HG03060 (cell line): ENCODE results near the gene SIL1.
"Not testable (repeated sequence)": the region's sequence is repeated elsewhere in the genome, so short reads cannot be mapped to it uniquely, and the experiment has no call there.

Experiments used
- ATAC-seq: cut with Tn5 transposase; IDR thresholded peaks from one replicate; pipeline ENCODE4 v1.9.1; 2021; ENCODE audit warnings: low read depth, moderate number of reproducible peaks; ENCODE audit not compliant: unreplicated experiment

Gene SIL1

GRCh38 chr5:139043157-139043905 lies 154.8 kb downstream of the SIL1 start:
- ATAC-seq, result no peak

DNA sequence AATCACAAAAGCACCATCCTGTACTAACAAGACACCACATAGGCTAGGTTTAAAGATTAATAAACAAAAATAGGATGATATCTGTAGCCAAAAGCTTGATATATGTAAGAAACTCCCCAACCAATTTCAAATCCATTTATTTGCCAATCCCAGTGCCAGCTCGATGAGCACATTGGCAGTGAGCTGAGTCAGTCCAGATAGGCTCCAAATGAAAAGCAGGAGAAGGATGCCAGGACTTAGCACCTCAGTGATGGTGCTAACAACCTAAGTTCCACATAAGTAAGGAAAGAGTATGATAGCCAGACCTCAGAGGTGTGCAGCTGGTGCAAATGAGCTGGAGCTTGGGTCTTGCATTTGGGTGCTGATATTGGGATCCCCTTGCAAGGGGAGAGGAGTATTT lies 158.1 kb downstream of the SIL1 start:
- ATAC-seq, result no peak

- no peak for ATAC-seq
Measured at GRCh38 chr5:139038613-139039305, 159.4 kb downstream of the SIL1 start.

DNA sequence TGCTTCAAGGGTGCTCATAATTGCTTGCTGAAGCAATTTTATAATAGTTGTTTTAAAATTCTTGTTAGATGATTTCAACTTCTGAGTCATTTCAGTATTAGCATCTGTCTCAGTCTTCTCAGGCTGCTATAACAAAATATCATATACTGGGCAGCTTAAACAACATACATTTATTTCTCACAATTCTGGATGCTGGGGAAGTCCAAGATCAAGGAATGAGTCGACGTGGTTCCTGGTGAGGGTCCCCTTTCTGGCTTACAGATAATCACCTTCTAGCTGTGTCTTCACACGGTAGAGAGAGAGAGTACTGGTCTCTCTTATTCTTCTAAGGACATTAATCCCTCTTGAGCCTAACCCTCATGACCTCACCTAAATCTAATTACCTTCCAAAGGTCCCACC lies 160.4 kb downstream of the SIL1 start:
- no peak for ATAC-seq

DNA sequence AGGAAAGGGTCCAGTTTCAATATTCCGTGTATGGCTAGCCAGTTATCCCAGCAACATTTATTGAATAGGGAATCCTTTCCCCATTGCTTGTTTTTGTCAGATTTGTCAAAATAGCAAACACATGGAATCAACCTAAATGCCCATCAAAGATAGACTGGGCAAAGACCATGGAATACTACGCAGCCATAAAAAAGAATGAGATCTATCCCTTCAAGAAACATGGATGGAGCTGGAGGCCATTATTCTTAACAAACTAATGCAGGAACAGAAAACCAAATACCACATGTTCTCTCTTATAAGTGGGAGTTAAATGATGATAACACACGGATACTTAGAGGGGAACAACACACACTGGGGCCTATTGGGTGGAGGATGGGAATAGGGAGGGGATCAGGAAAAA lies 161.8 kb downstream of the SIL1 start:
- ATAC-seq, result not testable (repeated sequence)

- no peak for ATAC-seq
Measured at GRCh38 chr5:139027150-139027549, 171.0 kb downstream of the SIL1 start.

DNA sequence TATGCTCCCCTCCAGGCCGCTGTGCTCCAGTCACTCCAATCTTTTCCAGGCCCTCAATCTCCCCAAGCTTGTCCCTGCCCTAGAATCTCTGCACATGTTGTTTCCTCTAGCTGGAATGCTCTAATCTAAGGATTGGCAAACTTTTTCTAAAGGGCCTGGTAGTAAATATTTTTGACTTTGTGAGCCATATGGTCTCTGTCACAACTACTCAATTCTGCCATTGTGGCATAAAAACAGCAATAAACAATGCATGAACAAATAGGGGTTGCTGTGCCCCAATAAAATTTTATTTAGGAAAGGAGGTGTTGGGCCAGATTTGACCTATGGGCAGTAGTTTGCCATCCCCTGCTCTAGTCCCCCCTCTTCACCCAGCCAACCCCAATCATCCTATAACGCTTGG lies 172.5 kb downstream of the SIL1 start:
- no peak for ATAC-seq

DNA sequence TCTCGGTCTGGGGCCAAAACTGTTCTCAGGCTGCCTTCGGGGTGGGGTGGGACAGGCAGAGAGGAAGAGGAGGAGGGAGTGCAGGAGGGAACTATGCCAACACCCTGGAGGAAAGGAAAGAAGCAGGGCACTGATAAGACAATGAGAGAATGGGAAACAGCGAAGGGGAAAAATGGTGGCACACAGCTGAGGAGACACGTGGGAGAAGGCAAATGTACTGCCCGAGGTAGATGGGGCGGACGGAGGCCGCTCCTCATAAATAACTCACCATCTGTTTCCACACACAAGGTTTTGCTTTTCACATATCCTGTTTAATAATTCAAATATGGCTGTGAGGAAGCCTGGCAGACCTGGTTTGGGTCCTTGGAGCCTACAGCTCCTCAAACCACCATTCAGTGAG lies 174.9 kb downstream of the SIL1 start:
- ATAC-seq, result no peak

DNA sequence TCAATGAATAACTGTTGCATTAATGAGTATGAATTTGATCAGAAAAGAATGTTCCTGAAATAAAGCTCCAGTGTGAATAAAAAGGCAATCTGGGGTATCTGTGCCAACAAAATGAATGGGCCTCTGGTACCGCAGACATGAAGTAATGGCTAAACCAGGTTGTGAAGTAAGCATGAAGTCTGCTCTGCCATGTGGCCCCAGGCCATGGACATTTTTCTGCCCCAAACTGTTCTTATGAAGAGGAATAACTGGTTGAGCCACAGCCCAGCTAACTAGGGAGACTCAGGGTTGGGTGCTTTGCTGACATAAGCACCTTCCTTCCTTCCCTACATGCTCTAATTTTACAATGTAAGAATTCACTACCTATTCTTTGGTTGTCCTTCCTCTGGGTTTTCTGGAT lies 175.6 kb downstream of the SIL1 start:
- no peak for ATAC-seq

DNA sequence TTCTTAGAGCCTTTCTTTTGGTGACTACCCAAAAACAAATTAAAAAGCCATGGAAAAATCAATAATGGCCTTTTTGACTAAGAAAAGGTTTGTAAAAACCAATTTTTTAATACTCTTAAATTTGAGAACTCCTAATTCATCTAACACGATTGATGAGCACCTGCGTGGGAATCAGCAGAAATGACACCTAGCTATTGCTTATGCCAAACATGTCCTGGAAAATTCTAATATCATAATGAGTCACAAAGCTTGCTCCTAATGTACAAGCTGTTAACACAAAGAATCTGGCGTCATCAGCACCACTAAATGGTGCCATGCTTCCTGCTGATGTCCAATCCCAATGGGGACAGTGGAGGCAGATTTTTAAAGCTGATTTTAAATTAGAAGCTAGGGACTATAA lies 176.8 kb downstream of the SIL1 start:
- no peak for ATAC-seq

GRCh38 chr5:139019880-139020279 lies 178.3 kb downstream of the SIL1 start:
- no peak for ATAC-seq

DNA sequence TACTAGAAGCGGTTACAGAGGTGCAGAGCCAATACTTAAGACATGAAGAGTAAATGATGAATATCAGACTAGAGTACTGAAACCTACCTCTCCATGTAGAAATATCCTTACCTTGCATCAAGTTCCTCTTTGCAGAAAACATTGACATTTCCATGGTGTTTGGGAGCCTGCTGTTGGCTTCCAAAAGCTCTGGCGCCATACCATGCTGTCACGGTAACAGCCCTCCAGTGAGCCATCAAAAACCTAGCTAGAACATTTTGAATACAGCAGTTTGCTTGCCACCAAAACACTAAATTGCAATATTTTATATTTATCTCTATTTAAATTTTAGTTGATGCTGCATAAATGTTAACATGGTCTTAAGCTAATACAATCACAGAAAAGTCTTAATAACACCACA lies 179.0 kb downstream of the SIL1 start:
- no peak for ATAC-seq

DNA sequence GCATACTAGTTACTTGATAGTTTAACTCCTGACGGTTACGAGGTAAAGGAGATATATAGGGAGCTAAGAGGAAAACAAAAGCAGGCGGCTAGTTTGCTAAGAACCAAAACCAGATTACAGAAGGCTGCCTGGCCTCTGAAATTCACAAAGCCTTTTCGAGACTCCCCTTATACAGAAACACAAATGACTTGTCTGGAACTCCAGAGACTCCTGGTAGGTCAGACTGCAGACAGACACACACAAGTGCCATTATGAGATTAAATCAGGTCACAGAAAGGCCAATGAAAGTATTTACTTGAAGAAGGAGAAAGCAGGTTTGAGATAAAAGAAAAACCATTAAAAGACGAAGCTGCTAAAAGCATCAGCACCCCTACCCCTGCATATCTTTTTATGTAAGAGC lies 180.5 kb downstream of the SIL1 start:
- no peak for ATAC-seq

DNA sequence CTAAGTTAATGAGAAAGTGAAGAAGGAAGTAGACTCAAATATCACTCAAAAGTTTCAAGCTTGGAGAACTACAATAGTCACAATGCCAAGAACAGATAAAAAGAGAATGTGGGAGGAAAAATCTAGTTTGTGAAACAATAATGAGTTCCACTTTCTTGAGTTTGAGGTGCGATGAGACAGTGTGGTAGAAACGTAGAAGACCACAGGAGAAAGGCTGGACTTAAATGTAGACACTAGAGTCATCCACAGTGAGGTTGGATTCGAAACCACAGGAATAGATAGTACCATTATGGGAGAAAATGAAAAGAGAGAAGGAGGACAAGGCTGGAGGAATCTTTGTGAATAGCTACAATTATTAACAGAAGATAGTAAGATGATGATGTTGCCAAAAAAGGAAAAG lies 182.0 kb downstream of the SIL1 start:
- no peak for ATAC-seq

GRCh38 chr5:139014726-139015125 lies 183.4 kb downstream of the SIL1 start:
- ATAC-seq, result no peak

DNA sequence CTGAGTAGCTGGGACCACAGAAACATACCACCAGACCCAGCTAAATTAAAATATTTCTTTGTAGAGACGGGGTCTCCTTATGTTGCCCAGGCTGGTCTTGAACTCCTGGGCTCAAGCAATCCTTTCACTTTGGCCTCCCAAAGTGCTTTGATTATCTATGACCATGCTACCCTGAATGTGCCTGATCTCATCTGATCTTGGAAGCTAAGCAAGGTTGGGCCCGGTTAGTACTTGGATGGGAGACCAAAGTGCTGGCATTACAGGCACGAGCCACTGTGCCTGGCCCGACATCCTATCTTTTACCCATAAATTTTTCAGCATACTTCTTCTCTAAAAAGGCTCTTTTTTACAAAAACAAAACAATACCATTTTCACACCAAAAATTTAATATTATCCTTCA lies 186.0 kb downstream of the SIL1 start:
- ATAC-seq, result no peak

DNA sequence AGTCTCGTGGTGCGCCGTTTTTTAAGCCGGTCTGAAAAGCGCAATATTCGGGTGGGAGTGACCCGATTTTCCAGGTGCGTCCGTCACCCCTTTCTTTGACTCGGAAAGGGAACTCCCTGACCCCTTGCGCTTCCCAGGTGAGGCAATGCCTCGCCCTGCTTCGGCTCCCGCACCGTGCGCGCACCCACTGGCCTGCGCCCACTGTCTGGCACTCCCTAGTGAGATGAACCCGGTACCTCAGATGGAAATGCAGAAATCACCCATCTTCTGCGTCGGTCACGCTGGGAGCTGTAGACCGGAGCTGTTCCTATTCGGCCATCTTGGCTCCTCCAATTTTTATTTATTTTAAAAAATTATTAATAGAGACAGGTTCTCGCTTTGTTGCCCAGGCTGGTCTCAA lies 187.0 kb downstream of the SIL1 start:
- ATAC-seq, result not testable (repeated sequence)

- ATAC-seq, result no peak
Measured at GRCh38 chr5:139004374-139005307, 193.5 kb downstream of the SIL1 start.

DNA sequence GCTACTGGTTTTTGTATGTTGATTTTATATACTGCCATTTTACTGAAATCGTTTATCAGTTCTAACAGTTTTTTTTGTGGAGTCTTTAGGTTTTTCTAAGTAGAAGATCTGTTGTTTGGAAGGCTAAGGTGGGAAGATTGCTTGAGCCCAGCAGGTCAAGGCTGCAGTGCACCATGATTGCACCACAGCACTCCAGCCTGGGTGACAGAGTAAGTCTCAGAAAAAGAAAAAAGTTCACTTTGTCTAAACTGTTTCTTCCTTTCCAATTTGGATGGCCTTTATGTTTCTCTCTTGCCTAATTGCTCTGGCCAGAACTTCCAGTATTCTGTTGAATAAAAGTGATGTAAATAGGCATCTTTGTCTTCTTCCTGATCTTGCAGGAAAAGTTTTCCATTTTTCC lies 198.5 kb downstream of the SIL1 start:
- no peak for ATAC-seq

GRCh38 chr5:138998521-138998920 lies 199.6 kb downstream of the SIL1 start:
- no peak for ATAC-seq

- ATAC-seq, result no peak
Measured at GRCh38 chr5:138996120-138996519, 202.0 kb downstream of the SIL1 start.
